Cerebellar nuclear complex (tissue), 1 donor: ENCODE data around the gene DGKB.

ENCODE experiments used
- DNase-seq, 2 experiments: peaks; one replicate each; lab custom pipeline; 2025; lab: John Stamatoyannopoulos, UW

The DGKB gene

GRCh38 chr7:14124716-14125115 lies 777.8 kb downstream of the DGKB start:
- no peak for DNase-seq

- no peak for DNase-seq
These were observed 778.6 kb downstream of the DGKB start for GRCh38 chr7:14123923-14124322.

GRCh38 chr7:14115701-14116100 lies 786.9 kb downstream of the DGKB start:
- DNase-seq = no peak

GRCh38 chr7:14104861-14105260 lies 797.7 kb downstream of the DGKB start:
- no peak for DNase-seq

- no peak for DNase-seq
These were observed 806.4 kb downstream of the DGKB start for GRCh38 chr7:14096159-14096558.

- no peak for DNase-seq
These were observed 807.2 kb downstream of the DGKB start for GRCh38 chr7:14095233-14095950.
